ENCODE results near the gene ATP9B.

DNA sequence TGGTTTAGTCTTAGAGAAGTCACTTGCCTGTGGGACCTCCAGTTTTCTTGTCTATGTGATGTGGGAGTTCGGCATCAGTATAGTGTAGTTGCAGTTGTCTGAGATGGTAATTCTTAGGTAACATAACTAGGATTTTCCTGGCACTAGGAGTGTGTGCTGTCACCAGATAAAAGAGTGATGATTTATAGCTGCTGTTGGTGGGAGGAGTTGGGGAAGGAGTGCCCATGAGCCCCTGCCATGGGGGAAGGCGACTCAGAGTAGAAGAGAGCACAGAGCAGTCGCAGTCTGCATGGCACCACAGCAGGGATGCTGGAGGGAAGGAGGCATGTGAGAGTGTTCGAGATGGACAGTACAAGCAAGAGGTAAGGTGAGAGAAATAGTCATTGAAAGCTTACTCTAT is 38.7 kb downstream of the ATP9B start:
- no peak for TF ChIP-seq PPARA (CRISPR knock-in tag; IDR thresholded peaks at IDR 0.05; ENCODE audit: borderline replicate concordance)
- TF ChIP-seq, protein P1, sequence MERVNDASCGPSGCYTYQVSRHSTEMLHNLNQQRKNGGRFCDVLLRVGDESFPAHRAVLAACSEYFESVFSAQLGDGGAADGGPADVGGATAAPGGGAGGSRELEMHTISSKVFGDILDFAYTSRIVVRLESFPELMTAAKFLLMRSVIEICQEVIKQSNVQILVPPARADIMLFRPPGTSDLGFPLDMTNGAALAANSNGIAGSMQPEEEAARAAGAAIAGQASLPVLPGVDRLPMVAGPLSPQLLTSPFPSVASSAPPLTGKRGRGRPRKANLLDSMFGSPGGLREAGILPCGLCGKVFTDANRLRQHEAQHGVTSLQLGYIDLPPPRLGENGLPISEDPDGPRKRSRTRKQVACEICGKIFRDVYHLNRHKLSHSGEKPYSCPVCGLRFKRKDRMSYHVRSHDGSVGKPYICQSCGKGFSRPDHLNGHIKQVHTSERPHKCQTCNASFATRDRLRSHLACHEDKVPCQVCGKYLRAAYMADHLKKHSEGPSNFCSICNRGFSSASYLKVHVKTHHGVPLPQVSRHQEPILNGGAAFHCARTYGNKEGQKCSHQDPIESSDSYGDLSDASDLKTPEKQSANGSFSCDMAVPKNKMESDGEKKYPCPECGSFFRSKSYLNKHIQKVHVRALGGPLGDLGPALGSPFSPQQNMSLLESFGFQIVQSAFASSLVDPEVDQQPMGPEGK (CRISPR knock-in tag; IDR thresholded peaks at IDR 0.05; ENCODE audit: borderline replicate concordance), result no peak
- TF ChIP-seq, protein P2, sequence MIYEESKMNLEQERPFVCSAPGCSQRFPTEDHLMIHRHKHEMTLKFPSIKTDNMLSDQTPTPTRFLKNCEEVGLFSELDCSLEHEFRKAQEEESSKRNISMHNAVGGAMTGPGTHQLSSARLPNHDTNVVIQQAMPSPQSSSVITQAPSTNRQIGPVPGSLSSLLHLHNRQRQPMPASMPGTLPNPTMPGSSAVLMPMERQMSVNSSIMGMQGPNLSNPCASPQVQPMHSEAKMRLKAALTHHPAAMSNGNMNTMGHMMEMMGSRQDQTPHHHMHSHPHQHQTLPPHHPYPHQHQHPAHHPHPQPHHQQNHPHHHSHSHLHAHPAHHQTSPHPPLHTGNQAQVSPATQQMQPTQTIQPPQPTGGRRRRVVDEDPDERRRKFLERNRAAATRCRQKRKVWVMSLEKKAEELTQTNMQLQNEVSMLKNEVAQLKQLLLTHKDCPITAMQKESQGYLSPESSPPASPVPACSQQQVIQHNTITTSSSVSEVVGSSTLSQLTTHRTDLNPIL (CRISPR knock-in tag; IDR thresholded peaks at IDR 0.05; ENCODE audit: low read depth), result no peak
- TF ChIP-seq TCF4 (CRISPR knock-in tag; IDR thresholded peaks at IDR 0.05; ENCODE audit: borderline replicate concordance), result no peak
- TF ChIP-seq ZNF70 (CRISPR knock-in tag; IDR thresholded peaks at IDR 0.05), result no peak
- TF ChIP-seq, protein P3, sequence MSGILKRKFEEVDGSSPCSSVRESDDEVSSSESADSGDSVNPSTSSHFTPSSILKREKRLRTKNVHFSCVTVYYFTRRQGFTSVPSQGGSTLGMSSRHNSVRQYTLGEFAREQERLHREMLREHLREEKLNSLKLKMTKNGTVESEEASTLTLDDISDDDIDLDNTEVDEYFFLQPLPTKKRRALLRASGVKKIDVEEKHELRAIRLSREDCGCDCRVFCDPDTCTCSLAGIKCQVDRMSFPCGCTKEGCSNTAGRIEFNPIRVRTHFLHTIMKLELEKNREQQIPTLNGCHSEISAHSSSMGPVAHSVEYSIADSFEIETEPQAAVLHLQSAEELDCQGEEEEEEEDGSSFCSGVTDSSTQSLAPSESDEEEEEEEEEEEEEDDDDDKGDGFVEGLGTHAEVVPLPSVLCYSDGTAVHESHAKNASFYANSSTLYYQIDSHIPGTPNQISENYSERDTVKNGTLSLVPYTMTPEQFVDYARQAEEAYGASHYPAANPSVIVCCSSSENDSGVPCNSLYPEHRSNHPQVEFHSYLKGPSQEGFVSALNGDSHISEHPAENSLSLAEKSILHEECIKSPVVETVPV (CRISPR knock-in tag; IDR thresholded peaks at IDR 0.05), result no peak
- no peak for TF ChIP-seq ARNTL (CRISPR knock-in tag; IDR thresholded peaks at IDR 0.05; ENCODE audit: borderline replicate concordance, low read depth)
- TF ChIP-seq ZC3H10 (CRISPR knock-in tag; IDR thresholded peaks at IDR 0.05), result no peak
- no peak for TF ChIP-seq ZNF565 (CRISPR knock-in tag; conservative IDR thresholded peaks at IDR 0.05; ENCODE audit: low read depth)
